T-helper 17 cell (primary cell): ENCODE measurements around the gene SYT1. TPM values are rescaled to one million over a fixed set of nuclear protein-coding genes. Genes with fewer than 3 reads are reported as not detected.

Experiments
- ATAC-seq: fragments of 150-1000 bp; cut with Tn5 transposase; 2 replicates; pipeline ENCODE4 v1.10.0; 2021; ENCODE audit warnings: mild to moderate bottlenecking, moderate library complexity
- DNase-seq, 3 donors: peaks; one replicate each; pipeline versions ENCODE4 v3.0.0 to v3.0.0-alpha.2; 2020 to 2021
- H3K9me3 ChIP-seq: one replicate; pipeline ENCODE4 v1.7.0; 2013; ENCODE audit warnings: low read length, mild to moderate bottlenecking; ENCODE audit not compliant: control insufficient read depth, poor library complexity, severe bottlenecking
- H3K27ac Mint-ChIP-seq: one replicate; pipeline ENCODE4 v1.8.0; 2022; ENCODE audit warnings: mild to moderate bottlenecking, moderate library complexity, mixed read lengths
- H3K27me3 Mint-ChIP-seq: one replicate; pipeline ENCODE4 v1.8.0; 2022; ENCODE audit warnings: mixed read lengths
- H3K36me3 Mint-ChIP-seq: one replicate; pipeline ENCODE4 v1.8.0; 2022; ENCODE audit warnings: low read depth, mixed read lengths
- H3K4me1 Mint-ChIP-seq: one replicate; pipeline ENCODE4 v1.8.0; 2022; ENCODE audit warnings: mild to moderate bottlenecking, mixed read lengths
- H3K4me3 Mint-ChIP-seq: one replicate; pipeline ENCODE4 v1.8.0; 2022; ENCODE audit warnings: mild to moderate bottlenecking, moderate library complexity, mixed read lengths
- total RNA-seq, 4 donors: library from RNA in 2 of 4; stranded (reverse) in 2 of 4; gene quantifications; one replicate each; pipeline ENCODE4 v1.2.3 and lab custom pipeline; 2022 to 2026

Gene SYT1
- total RNA-seq, 2 donors from 2014 or later, result not detected

- H3K36me3 Mint-ChIP-seq, result no peaks in the 10 kb centered on the region
- no peak overlapping the region for H3K4me3 Mint-ChIP-seq
- no peaks in the 10 kb centered on the region for H3K9me3 ChIP-seq
- ATAC-seq (no peak), DNase-seq (no peak)
- no peak overlapping the region for H3K27ac Mint-ChIP-seq
- no peaks in the 10 kb centered on the region for H3K27me3 Mint-ChIP-seq
- H3K4me1 Mint-ChIP-seq, result no peaks in the 10 kb centered on the region
These were observed 52.9 kb downstream of the SYT1 start for GRCh38 chr12:78917513-78917912.

GRCh38 chr12:78918268-78918667 is 53.7 kb downstream of the SYT1 start:
- Mint-ChIP-seq H3K27me3 (no peaks in the 10 kb centered on the region), H3K4me3 (no peak overlapping the region), H3K27ac (no peak overlapping the region), H3K4me1 (no peaks in the 10 kb centered on the region), H3K36me3 (no peaks in the 10 kb centered on the region)
- no peak for ATAC-seq
- DNase-seq, result no peak
- no peaks in the 10 kb centered on the region for H3K9me3 ChIP-seq

GRCh38 chr12:78928200-78929074 is 63.9 kb downstream of the SYT1 start:
- Mint-ChIP-seq H3K36me3 (no peaks in the 10 kb centered on the region), H3K27ac (no peak overlapping the region), H3K27me3 (no peaks in the 10 kb centered on the region), H3K4me1 (no peaks in the 10 kb centered on the region), H3K4me3 (no peak overlapping the region)
- no peaks in the 10 kb centered on the region for H3K9me3 ChIP-seq
- DNase-seq (no peak), ATAC-seq (no peak)

GRCh38 chr12:78929075-78929418 is 64.5 kb downstream of the SYT1 start:
- H3K36me3 Mint-ChIP-seq, result no peaks in the 10 kb centered on the region
- H3K27me3 Mint-ChIP-seq, result no peaks in the 10 kb centered on the region
- H3K9me3 ChIP-seq, result no peaks in the 10 kb centered on the region
- H3K27ac Mint-ChIP-seq, result no peak overlapping the region
- DNase-seq (no peak), ATAC-seq (no peak)
- no peaks in the 10 kb centered on the region for H3K4me1 Mint-ChIP-seq
- H3K4me3 Mint-ChIP-seq, result no peak overlapping the region

- H3K9me3 ChIP-seq, result no peaks in the 10 kb centered on the region
- ATAC-seq, result no peak
- Mint-ChIP-seq H3K4me3 (no peak overlapping the region), H3K27me3 (no peaks in the 10 kb centered on the region), H3K36me3 (no peaks in the 10 kb centered on the region), H3K27ac (no peak overlapping the region), H3K4me1 (no peaks in the 10 kb centered on the region)
- DNase-seq, result no peak
These were observed 67.0 kb downstream of the SYT1 start for GRCh38 chr12:78931466-78931990.

- Mint-ChIP-seq H3K27me3 (no peaks in the 10 kb centered on the region), H3K4me3 (no peak overlapping the region), H3K4me1 (no peaks in the 10 kb centered on the region), H3K27ac (no peak overlapping the region), H3K36me3 (no peaks in the 10 kb centered on the region)
- no peaks in the 10 kb centered on the region for H3K9me3 ChIP-seq
- no peak for ATAC-seq
- no peak for DNase-seq
These were observed 68.4 kb downstream of the SYT1 start for GRCh38 chr12:78933014-78933413.

- no peak overlapping the region for H3K4me3 Mint-ChIP-seq
- no peaks in the 10 kb centered on the region for H3K27me3 Mint-ChIP-seq
- DNase-seq (no peak), ATAC-seq (no peak)
- H3K36me3 Mint-ChIP-seq, result no peaks in the 10 kb centered on the region
- H3K4me1 Mint-ChIP-seq, result no peaks in the 10 kb centered on the region
- H3K27ac Mint-ChIP-seq, result no peak overlapping the region
- H3K9me3 ChIP-seq, result no peaks in the 10 kb centered on the region
These were observed 73.9 kb downstream of the SYT1 start for GRCh38 chr12:78938341-78939084.

- no peaks in the 10 kb centered on the region for H3K27me3 Mint-ChIP-seq
- no peak overlapping the region for H3K4me3 Mint-ChIP-seq
These were observed 85.0 kb downstream of the SYT1 start for GRCh38 chr12:78949532-78949931.

GRCh38 chr12:78951803-78952551 is 87.4 kb downstream of the SYT1 start:
- H3K27me3 Mint-ChIP-seq, result no peaks in the 10 kb centered on the region
- no peaks in the 10 kb centered on the region for H3K36me3 Mint-ChIP-seq
- DNase-seq (no peak), ATAC-seq (no peak)
- H3K4me3 Mint-ChIP-seq, result no peak overlapping the region
- H3K27ac Mint-ChIP-seq, result no peak overlapping the region
- no peaks in the 10 kb centered on the region for H3K9me3 ChIP-seq
- no peaks in the 10 kb centered on the region for H3K4me1 Mint-ChIP-seq

More at GRCh38 chr12:78949532-78949931, 85.0 kb downstream of the SYT1 start:
- H3K9me3 ChIP-seq, result no peaks in the 10 kb centered on the region
- DNase-seq, result no peak
- no peaks in the 10 kb centered on the region for H3K36me3 Mint-ChIP-seq
- no peak for ATAC-seq
- no peak overlapping the region for H3K27ac Mint-ChIP-seq
- H3K4me1 Mint-ChIP-seq, result no peaks in the 10 kb centered on the region

- H3K4me3 Mint-ChIP-seq, result no peak overlapping the region
- no peaks in the 10 kb centered on the region for H3K27me3 Mint-ChIP-seq
- H3K27ac Mint-ChIP-seq, result no peak overlapping the region
- DNase-seq, result no peak
- H3K36me3 Mint-ChIP-seq, result no peaks in the 10 kb centered on the region
- no peak for ATAC-seq
- H3K4me1 Mint-ChIP-seq, result no peaks in the 10 kb centered on the region
- H3K9me3 ChIP-seq, result no peaks in the 10 kb centered on the region
These were observed 88.0 kb downstream of the SYT1 start for GRCh38 chr12:78952552-78952929.

GRCh38 chr12:78958941-78959340 is 94.4 kb downstream of the SYT1 start:
- H3K9me3 ChIP-seq, result no peaks in the 10 kb centered on the region
- no peak for DNase-seq
- no peak overlapping the region for H3K4me3 Mint-ChIP-seq
- no peaks in the 10 kb centered on the region for H3K27me3 Mint-ChIP-seq
- H3K27ac Mint-ChIP-seq, result no peak overlapping the region
- ATAC-seq, result no peak
- no peaks in the 10 kb centered on the region for H3K36me3 Mint-ChIP-seq
- no peaks in the 10 kb centered on the region for H3K4me1 Mint-ChIP-seq

- H3K27ac Mint-ChIP-seq, result no peak overlapping the region
- H3K4me3 Mint-ChIP-seq, result no peak overlapping the region
- H3K36me3 Mint-ChIP-seq, result no peaks in the 10 kb centered on the region
- H3K27me3 Mint-ChIP-seq, result no peaks in the 10 kb centered on the region
- DNase-seq (no peak), ATAC-seq (no peak)
- no peaks in the 10 kb centered on the region for H3K9me3 ChIP-seq
- no peaks in the 10 kb centered on the region for H3K4me1 Mint-ChIP-seq
These were observed 95.0 kb downstream of the SYT1 start for GRCh38 chr12:78959556-78959955.

- no peak overlapping the region for H3K27ac Mint-ChIP-seq
- no peak for ATAC-seq
These were observed 96.6 kb downstream of the SYT1 start for GRCh38 chr12:78961171-78961570.

More at GRCh38 chr12:78961171-78961570, 96.6 kb downstream of the SYT1 start:
- no peaks in the 10 kb centered on the region for H3K4me1 Mint-ChIP-seq
- no peaks in the 10 kb centered on the region for H3K9me3 ChIP-seq
- no peaks in the 10 kb centered on the region for H3K36me3 Mint-ChIP-seq
- no peak overlapping the region for H3K4me3 Mint-ChIP-seq
- no peak for DNase-seq
- H3K27me3 Mint-ChIP-seq, result no peaks in the 10 kb centered on the region
